Activated naive CD4-positive, alpha-beta T cell treated with anti-CD3 and anti-CD28 coated beads, Interleukin-2, amount 50 U/mL, for 24 hours (primary cell): ENCODE data around the gene TMEM35B.
"Not testable (repeated sequence)": the region's sequence is repeated elsewhere in the genome, so short reads cannot be mapped to it uniquely, and the experiment has no call there.

Experiments used
- H3K27ac Mint-ChIP-seq: one replicate; pipeline ENCODE4 v1.8.0; 2021; ENCODE audit warnings: mild to moderate bottlenecking, mixed read lengths
- H3K27me3 Mint-ChIP-seq: one replicate; pipeline ENCODE4 v1.8.0; 2021; ENCODE audit warnings: mixed read lengths
- H3K36me3 Mint-ChIP-seq: one replicate; pipeline ENCODE4 v1.8.0; 2021; ENCODE audit warnings: mixed read lengths
- H3K4me1 Mint-ChIP-seq: one replicate; pipeline ENCODE4 v1.8.0; 2021; ENCODE audit warnings: mixed read lengths
- H3K4me3 Mint-ChIP-seq: one replicate; pipeline ENCODE4 v1.8.0; 2021; ENCODE audit warnings: mild to moderate bottlenecking, mixed read lengths
- H3K9me3 Mint-ChIP-seq: one replicate; pipeline ENCODE4 v1.8.0; 2021; ENCODE audit warnings: mixed read lengths

Gene TMEM35B

GRCh38 chr1:34984793-34985608 lies at the start of gene TMEM35B:
TSS of gene TMEM35B (minus strand) at chr1:34985347. CDS start at chr1:34985305, 42 bp downstream.
- Mint-ChIP-seq H3K4me3 (peak within 1 kb of the TSS; percentile 98), H3K9me3 (no peaks in the 10 kb centered on the region), H3K4me1 (peaks cover 54% of the 10 kb centered on the region)

DNA sequence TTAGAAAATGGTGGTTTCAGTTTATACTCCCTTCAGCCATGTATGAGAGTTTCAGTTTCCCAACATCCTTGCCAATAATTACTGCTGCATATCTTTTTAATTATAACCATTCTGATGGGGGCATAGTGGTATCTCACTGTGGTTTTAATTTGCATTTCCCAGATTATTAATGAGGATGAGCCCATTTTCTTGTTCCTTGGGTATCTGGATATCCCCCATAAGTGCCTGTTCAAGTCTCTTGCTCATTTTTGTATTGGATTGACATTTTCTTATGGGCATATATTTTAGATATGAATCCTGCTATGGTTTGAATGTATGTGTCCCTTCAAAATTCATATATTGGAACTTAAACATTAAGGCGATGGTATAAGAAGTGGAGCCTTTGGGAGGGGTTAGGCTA lies 48.2 kb upstream of the TMEM35B start:
- Mint-ChIP-seq H3K36me3 (peaks cover 9% of the 10 kb centered on the region), H3K9me3 (peaks cover 6% of the 10 kb centered on the region), H3K27ac (no peak overlapping the region), H3K27me3 (no peaks in the 10 kb centered on the region), H3K4me3 (no peak overlapping the region), H3K4me1 (peaks cover 25% of the 10 kb centered on the region)

More at GRCh38 chr1:34984793-34985608, at the start of gene TMEM35B:
- Mint-ChIP-seq H3K36me3 (peaks cover 7% of the 10 kb centered on the region), H3K27ac (peak within 1 kb of the TSS; percentile 97), H3K27me3 (no peaks in the 10 kb centered on the region)

- peaks cover 13% of the 10 kb centered on the region for H3K36me3 Mint-ChIP-seq
- peaks cover 6% of the 10 kb centered on the region for H3K9me3 Mint-ChIP-seq
- peak overlapping the region; percentile 100 for H3K4me3 Mint-ChIP-seq
- peaks cover 30% of the 10 kb centered on the region for H3K4me1 Mint-ChIP-seq
- no peaks in the 10 kb centered on the region for H3K27me3 Mint-ChIP-seq
- H3K27ac Mint-ChIP-seq: no peak overlapping the region
These were observed 47.2 kb upstream of the TMEM35B start for GRCh38 chr1:35032384-35032739.

- H3K27me3 Mint-ChIP-seq: no peaks in the 10 kb centered on the region
- peak overlapping the region; percentile 99 for H3K27ac Mint-ChIP-seq
- peak overlapping the region; percentile 100 for H3K4me3 Mint-ChIP-seq
- H3K4me1 Mint-ChIP-seq: peaks cover 42% of the 10 kb centered on the region
- H3K9me3 Mint-ChIP-seq: peaks cover 6% of the 10 kb centered on the region
- H3K36me3 Mint-ChIP-seq: peaks cover 23% of the 10 kb centered on the region
These were observed 45.8 kb upstream of the TMEM35B start for GRCh38 chr1:35030756-35031446.

DNA sequence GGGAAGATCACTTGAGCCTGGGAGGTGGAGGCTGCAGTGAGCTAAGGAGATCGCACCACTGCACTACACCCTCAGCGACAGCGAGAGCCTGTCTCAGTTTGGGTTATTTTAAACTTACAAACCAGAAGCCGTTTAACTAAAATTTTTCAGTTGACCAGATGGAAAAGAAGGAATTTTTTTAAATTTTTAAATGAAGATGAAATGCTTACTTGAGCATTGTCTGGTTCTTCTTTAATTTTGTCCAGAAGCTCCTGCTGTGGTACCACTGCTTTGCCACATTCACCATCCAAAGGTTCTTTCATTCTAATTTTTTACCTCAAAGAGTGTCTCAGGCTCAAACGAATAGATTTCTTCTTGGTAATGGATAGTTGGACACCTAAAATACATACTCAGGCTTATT lies 45.2 kb upstream of the TMEM35B start:
- H3K4me1 Mint-ChIP-seq: peaks cover 47% of the 10 kb centered on the region
- H3K9me3 Mint-ChIP-seq: peaks cover 6% of the 10 kb centered on the region
- peak overlapping the region; percentile 100 for H3K4me3 Mint-ChIP-seq
- peaks cover 24% of the 10 kb centered on the region for H3K36me3 Mint-ChIP-seq
- no peaks in the 10 kb centered on the region for H3K27me3 Mint-ChIP-seq
- peak overlapping the region; percentile 99 for H3K27ac Mint-ChIP-seq

DNA sequence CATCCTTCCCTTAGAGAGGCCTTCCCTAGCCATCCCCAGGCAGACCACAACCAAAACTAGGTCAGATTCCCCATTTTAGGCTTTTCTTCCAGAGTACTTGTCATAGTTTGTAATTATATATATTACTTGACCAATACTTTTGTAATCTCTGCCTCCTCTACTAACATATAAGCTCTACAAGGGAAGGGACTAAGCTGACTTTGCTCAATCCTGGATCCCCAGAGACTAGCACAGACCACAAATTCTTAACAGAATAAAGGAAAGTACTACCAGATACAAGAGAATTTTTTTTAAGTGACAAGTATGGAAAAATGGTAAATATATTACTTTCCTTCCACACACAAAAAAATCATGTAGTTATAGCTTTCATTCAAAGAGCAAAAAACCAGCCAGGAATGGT lies 44.6 kb upstream of the TMEM35B start:
- Mint-ChIP-seq H3K27ac (peak overlapping the region; percentile 56), H3K4me1 (peaks cover 48% of the 10 kb centered on the region), H3K9me3 (peaks cover 6% of the 10 kb centered on the region), H3K27me3 (no peaks in the 10 kb centered on the region), H3K36me3 (peaks cover 24% of the 10 kb centered on the region), H3K4me3 (peak overlapping the region; percentile 100)

- Mint-ChIP-seq H3K4me1 (no peaks in the 10 kb centered on the region), H3K9me3 (no peaks in the 10 kb centered on the region), H3K36me3 (peaks cover 9% of the 10 kb centered on the region), H3K27me3 (no peaks in the 10 kb centered on the region), H3K27ac (no peak overlapping the region), H3K4me3 (no peak overlapping the region)
These were observed 31.3 kb upstream of the TMEM35B start for GRCh38 chr1:35016406-35016805.

DNA sequence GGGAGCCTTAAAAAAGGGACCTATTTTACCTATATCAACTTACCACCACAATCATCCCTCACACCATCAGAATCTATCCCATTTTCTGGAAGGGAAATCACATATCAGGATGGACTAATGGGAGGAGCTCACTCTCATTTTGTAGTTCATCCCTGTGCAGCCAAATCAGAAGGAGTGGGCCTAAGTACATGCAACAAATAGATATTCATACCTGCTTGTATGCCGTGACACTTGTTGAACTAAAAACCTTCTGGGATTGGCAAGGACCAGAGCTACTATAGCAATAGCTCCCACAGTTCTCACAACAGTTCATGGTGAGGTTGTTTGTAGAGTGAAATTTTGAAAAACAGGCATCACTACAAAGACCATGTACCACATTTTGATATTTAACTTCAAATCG lies 29.3 kb upstream of the TMEM35B start:
- Mint-ChIP-seq H3K27ac (no peak overlapping the region), H3K27me3 (no peaks in the 10 kb centered on the region), H3K4me3 (no peak overlapping the region), H3K4me1 (no peaks in the 10 kb centered on the region), H3K9me3 (no peaks in the 10 kb centered on the region), H3K36me3 (peaks cover 16% of the 10 kb centered on the region)

DNA sequence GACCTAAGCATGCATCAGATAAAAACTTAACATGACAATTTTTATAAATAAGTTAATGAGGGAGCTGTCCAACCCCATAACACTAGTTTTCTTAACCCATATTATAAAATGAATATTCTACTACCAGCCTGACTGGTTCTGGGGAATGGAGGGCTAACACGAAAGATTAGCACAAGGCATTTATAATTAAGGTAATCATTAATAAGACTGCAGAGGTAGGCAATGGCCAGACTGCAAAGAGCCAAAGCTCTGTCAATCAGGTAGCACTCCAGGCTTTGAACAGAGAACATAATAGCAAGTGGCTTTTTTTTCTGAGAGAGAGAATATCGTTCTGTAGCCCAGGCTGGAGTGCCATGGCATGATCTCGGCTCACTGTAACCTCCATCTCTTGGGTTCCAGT lies 20.6 kb upstream of the TMEM35B start:
- H3K36me3 Mint-ChIP-seq: peaks cover 12% of the 10 kb centered on the region
- H3K9me3 Mint-ChIP-seq: no peaks in the 10 kb centered on the region
- H3K27me3 Mint-ChIP-seq: no peaks in the 10 kb centered on the region
- H3K4me3 Mint-ChIP-seq: no peak overlapping the region
- no peak overlapping the region for H3K27ac Mint-ChIP-seq
- no peaks in the 10 kb centered on the region for H3K4me1 Mint-ChIP-seq

DNA sequence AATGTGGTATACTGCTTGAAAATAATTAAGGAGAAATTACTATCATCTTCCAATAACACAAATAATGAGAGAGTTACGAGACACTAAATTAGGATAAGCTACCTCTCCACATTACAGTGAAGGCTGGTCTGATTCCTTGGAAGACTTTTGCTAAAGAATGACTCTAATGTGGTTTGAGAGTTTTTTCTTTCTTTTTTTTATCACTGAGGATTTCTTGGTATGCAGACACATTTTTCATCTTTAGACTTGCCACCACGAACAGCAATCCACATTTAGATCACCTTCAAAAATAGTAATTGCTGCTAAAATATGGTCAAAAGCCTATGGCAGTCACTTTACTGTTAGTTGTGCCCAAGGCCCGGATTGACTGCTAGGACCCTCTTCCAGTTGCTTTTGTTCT lies 16.6 kb upstream of the TMEM35B start:
- Mint-ChIP-seq H3K4me3 (no peak overlapping the region), H3K36me3 (peaks cover 5% of the 10 kb centered on the region), H3K27me3 (no peaks in the 10 kb centered on the region), H3K4me1 (no peaks in the 10 kb centered on the region), H3K27ac (no peak overlapping the region), H3K9me3 (no peaks in the 10 kb centered on the region)

DNA sequence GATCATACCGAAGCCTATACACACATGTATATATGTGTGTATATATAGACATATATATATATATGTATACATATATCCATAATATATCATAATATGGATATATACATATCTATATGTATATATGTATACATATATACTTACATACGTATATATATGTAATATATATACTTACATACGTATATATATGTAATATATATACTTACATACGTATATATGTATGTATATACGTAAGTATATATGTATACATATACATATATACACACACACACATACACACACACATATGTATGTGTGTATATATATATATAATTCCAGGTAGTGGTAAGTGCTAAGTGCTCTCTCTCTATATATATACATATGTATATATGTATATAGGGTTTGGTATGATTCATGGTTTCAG lies 9.7 kb upstream of the TMEM35B start:
- H3K27ac Mint-ChIP-seq: no peak overlapping the region
- H3K9me3 Mint-ChIP-seq: no peaks in the 10 kb centered on the region
- H3K4me3 Mint-ChIP-seq: no peak overlapping the region
- no peaks in the 10 kb centered on the region for H3K4me1 Mint-ChIP-seq
- peaks cover 11% of the 10 kb centered on the region for H3K36me3 Mint-ChIP-seq
- no peaks in the 10 kb centered on the region for H3K27me3 Mint-ChIP-seq

- H3K9me3 Mint-ChIP-seq: no peaks in the 10 kb centered on the region
- H3K4me1 Mint-ChIP-seq: peaks cover 26% of the 10 kb centered on the region
- H3K27me3 Mint-ChIP-seq: no peaks in the 10 kb centered on the region
- H3K27ac Mint-ChIP-seq: no peak overlapping the region
- no peak overlapping the region for H3K4me3 Mint-ChIP-seq
- peaks cover 3% of the 10 kb centered on the region for H3K36me3 Mint-ChIP-seq
These were observed 3.4 kb upstream of the TMEM35B start for GRCh38 chr1:34988581-34988980.

DNA sequence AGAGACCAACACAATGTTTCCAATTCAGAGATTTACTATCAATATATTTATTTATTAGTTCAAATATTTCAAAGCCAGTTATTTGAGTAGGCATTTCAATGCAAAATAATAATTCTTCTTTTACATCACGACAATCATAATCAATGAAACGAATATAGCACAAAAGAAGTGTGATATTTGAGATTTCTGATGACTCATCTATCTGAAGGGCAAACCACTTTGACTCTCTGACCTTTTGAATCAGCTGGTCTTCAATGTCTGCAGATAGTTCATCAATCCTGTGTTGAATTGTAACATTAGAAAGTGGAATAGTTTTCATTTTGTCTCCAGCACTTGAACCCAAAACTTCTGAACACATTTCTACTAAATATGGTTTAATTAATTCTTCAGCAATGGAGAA lies 3.0 kb upstream of the TMEM35B start:
- H3K9me3 Mint-ChIP-seq: no peaks in the 10 kb centered on the region
- no peak overlapping the region for H3K4me3 Mint-ChIP-seq
- no peaks in the 10 kb centered on the region for H3K27me3 Mint-ChIP-seq
- no peak overlapping the region for H3K27ac Mint-ChIP-seq
- H3K4me1 Mint-ChIP-seq: peaks cover 29% of the 10 kb centered on the region
- peaks cover 3% of the 10 kb centered on the region for H3K36me3 Mint-ChIP-seq

DNA sequence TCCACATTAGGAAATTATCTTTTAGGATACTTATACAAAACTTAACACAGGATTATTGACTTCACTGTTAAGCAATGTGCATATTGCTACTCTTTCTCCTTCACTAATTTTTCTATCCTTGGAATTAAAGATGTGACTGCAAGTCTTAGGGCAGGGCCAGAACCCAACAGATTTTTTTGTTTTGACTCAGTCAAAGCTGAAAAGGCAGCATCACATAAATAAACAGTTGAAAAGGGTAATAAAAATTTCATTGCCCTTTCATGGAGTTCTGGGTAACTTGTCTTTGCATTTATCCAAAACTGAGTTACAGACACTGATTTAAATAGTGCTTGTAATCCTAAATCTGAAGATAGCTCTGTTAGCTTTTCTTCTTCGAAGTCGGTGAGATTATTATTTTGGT lies 1.9 kb upstream of the TMEM35B start:
- no peak overlapping the region for H3K27ac Mint-ChIP-seq
- H3K36me3 Mint-ChIP-seq: peaks cover 3% of the 10 kb centered on the region
- H3K4me3 Mint-ChIP-seq: peak overlapping the region; percentile 44
- no peaks in the 10 kb centered on the region for H3K27me3 Mint-ChIP-seq
- no peaks in the 10 kb centered on the region for H3K9me3 Mint-ChIP-seq
- H3K4me1 Mint-ChIP-seq: peaks cover 41% of the 10 kb centered on the region

GRCh38 chr1:34985609-34985904 lies 410 bp upstream of the TMEM35B start:
- H3K27ac Mint-ChIP-seq: peak overlapping the region; percentile 86
- H3K4me3 Mint-ChIP-seq: peak overlapping the region; percentile 98
- H3K9me3 Mint-ChIP-seq, H3K27me3 Mint-ChIP-seq, H3K36me3 Mint-ChIP-seq: not testable (repeated sequence)
- peaks cover 51% of the 10 kb centered on the region for H3K4me1 Mint-ChIP-seq

DNA sequence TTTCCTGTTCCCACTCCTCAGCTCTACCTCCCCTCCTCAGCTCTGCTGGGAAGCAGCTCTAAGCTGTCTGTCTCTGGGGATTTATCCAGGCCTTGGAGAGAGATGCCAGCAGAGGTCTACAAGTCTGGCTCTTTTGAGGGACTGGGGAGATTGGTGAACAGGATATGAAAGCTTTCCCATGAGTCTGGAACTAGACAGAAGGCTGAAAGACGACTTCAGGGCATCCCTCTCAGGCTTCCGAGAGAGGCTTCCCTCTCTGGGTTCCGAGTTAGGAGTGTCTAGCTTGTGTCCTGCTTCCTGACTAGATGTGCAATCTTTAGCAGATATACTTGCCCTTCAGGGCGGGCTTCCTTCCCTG lies 733 bp downstream of the TMEM35B start:
- H3K36me3 Mint-ChIP-seq: peaks cover 7% of the 10 kb centered on the region

More for the DNA sequence above, 733 bp downstream of the TMEM35B start:
- peak overlapping the region; percentile 97 for H3K27ac Mint-ChIP-seq
- no peaks in the 10 kb centered on the region for H3K9me3 Mint-ChIP-seq
- no peaks in the 10 kb centered on the region for H3K27me3 Mint-ChIP-seq
- peaks cover 54% of the 10 kb centered on the region for H3K4me1 Mint-ChIP-seq
- peak overlapping the region; percentile 98 for H3K4me3 Mint-ChIP-seq
